Measurements from ENCODE around the gene ARHGAP10.
"Not testable (repeated sequence)": the region's sequence is repeated elsewhere in the genome, so short reads cannot be mapped to it uniquely, and the experiment has no call there.

Gene ARHGAP10

GRCh38 chr4:147877308-147877771 lies 145.5 kb downstream of the ARHGAP10 start:
- Histone ChIP-seq H3K27me3 (no peaks in the 10 kb centered on the region), H3K4me1 (no peaks in the 10 kb centered on the region), H3K4me3 (no peak overlapping the region), H3K9me3 (replicated peaks in 1 of 11) (no peaks in the 10 kb centered on the region), H3K27ac (no peak overlapping the region), H3K36me3 (peaks cover 6 to 89% (median 22%) of the 10 kb centered on the region in 11 experiments; a peak in 21 of 22 replicates), H4K20me1 (no peaks in the 10 kb centered on the region), H3K9ac (no peak overlapping the region), H3K4me2 (no peak overlapping the region)
- TF ChIP-seq Cebpa-rat (IDR thresholded peaks at IDR 0.05) = no peak

- Histone ChIP-seq H3K27ac (no peak overlapping the region), H3K9me3 (replicated peaks in 1 of 11) (peaks cover 0 to 12% (median 4%) of the 10 kb centered on the region in 11 experiments; a peak in 15 of 22 replicates), H3K4me1 (no peaks in the 10 kb centered on the region), H3K4me3 (no peak overlapping the region), H3K4me2 (no peak overlapping the region), H3K9ac (no peak overlapping the region), H3K36me3 (peaks cover 6 to 93% (median 27%) of the 10 kb centered on the region in 11 experiments; a peak in 21 of 22 replicates), H4K20me1 (no peaks in the 10 kb centered on the region), H3K27me3 (no peaks in the 10 kb centered on the region)
- TF ChIP-seq Cebpa-rat (IDR thresholded peaks at IDR 0.05) = no peak
Measured at GRCh38 chr4:147879676-147880075, 147.8 kb downstream of the ARHGAP10 start.

DNA sequence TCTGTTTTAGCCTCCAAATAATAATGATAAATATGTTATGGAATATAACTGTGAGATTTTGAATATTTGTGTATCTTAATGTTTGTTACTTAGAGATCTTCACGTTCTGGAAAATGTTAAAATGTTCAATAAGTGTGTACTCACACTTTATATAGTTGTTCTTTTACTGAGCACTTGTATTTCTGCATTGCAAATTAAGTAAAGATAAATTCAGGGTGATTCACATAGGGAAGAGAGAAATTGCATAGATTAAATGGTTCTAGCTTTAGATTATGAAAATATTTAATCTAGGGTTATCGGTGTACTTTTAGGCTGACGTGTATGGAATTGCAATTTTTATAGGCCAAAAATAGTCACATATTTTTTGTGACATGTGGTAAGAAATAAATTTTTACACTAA lies 148.6 kb downstream of the ARHGAP10 start:
- H3K9me3 ChIP-seq (replicated peaks in 1 of 11) = peaks cover 8 to 20% (median 12%) of the 10 kb centered on the region in 11 experiments; a peak in 20 of 22 replicates

GRCh38 chr4:147884536-147884935 lies 152.6 kb downstream of the ARHGAP10 start:
- Histone ChIP-seq H3K9ac (no peak overlapping the region), H4K20me1 (no peaks in the 10 kb centered on the region), H3K36me3 (peaks cover 0 to 93% (median 22%) of the 10 kb centered on the region in 11 experiments; a peak in 12 of 22 replicates), H3K4me2 (no peak overlapping the region), H3K4me1 (peaks cover 0 to 10% (median 0%) of the 10 kb centered on the region in 10 experiments; a peak in 5 of 20 replicates), H3K27ac (no peak overlapping the region), H3K9me3 (replicated peaks in 1 of 11) (peaks cover 10 to 24% (median 15%) of the 10 kb centered on the region in 11 experiments; a peak in 20 of 22 replicates), H3K27me3 (no peaks in the 10 kb centered on the region), H3K4me3 (no peak overlapping the region)
- TF ChIP-seq Cebpa-rat (IDR thresholded peaks at IDR 0.05) = no peak

More for the DNA sequence above, 148.6 kb downstream of the ARHGAP10 start:
- Histone ChIP-seq H3K27me3 (no peaks in the 10 kb centered on the region), H3K4me2 (no peak overlapping the region), H3K27ac (no peak overlapping the region), H3K4me3 (no peak overlapping the region), H3K9ac (no peak overlapping the region), H3K36me3 (peaks cover 4 to 93% (median 24%) of the 10 kb centered on the region in 11 experiments; a peak in 20 of 22 replicates), H4K20me1 (no peaks in the 10 kb centered on the region), H3K4me1 (no peaks in the 10 kb centered on the region)
- no peak for TF ChIP-seq Cebpa-rat (IDR thresholded peaks at IDR 0.05)

GRCh38 chr4:147885216-147885615 lies 153.3 kb downstream of the ARHGAP10 start:
- not testable (repeated sequence) for H3K4me2 ChIP-seq, H3K27me3 ChIP-seq, H3K4me3 ChIP-seq, H3K9ac ChIP-seq, H4K20me1 ChIP-seq, H3K27ac ChIP-seq
- peaks cover 0 to 10% (median 0%) of the 10 kb centered on the region in 10 experiments; a peak in 5 of 20 replicates for H3K4me1 ChIP-seq
- H3K9me3 ChIP-seq (replicated peaks in 1 of 11) = peaks cover 10 to 24% (median 15%) of the 10 kb centered on the region in 11 experiments; a peak in 20 of 22 replicates
- peaks cover 0 to 94% (median 22%) of the 10 kb centered on the region in 11 experiments; a peak in 12 of 22 replicates for H3K36me3 ChIP-seq

GRCh38 chr4:147891476-147892115 lies 159.7 kb downstream of the ARHGAP10 start:
- no peak overlapping the region for H3K4me2 ChIP-seq
- H4K20me1 ChIP-seq = no peaks in the 10 kb centered on the region
- peaks cover 14 to 27% (median 21%) of the 10 kb centered on the region in 11 experiments for H3K9me3 ChIP-seq (replicated peaks in 1 of 11)
- peaks cover 0 to 10% (median 0%) of the 10 kb centered on the region in 10 experiments; a peak in 5 of 20 replicates for H3K4me1 ChIP-seq
- H3K9ac ChIP-seq = no peak overlapping the region
- H3K36me3 ChIP-seq = peaks cover 0 to 62% (median 13%) of the 10 kb centered on the region in 11 experiments; a peak in 13 of 22 replicates
- no peak for TF ChIP-seq Cebpa-rat (IDR thresholded peaks at IDR 0.05)
- H3K27me3 ChIP-seq = no peaks in the 10 kb centered on the region
- H3K4me3 ChIP-seq = no peak overlapping the region
- H3K27ac ChIP-seq = no peak overlapping the region

DNA sequence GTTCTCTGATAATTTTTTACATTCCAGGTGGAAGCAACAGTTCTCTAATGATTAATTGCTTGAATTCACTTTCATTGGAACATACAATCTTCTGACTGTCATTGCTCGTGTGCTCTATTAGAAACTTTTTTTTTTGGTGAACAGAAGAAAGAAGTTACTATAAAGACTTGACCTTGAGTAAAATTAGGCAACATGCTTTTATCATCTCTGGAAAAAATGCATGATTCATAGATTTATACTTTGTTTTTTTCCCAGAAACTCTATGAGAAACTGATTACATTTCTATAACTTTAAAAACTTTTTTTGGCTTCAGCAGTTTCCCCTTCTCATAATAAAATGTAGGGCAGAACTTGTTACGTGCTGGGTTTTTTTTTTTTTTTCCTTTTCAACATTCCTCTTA lies 167.6 kb downstream of the ARHGAP10 start:
- H3K4me1 ChIP-seq = no peaks in the 10 kb centered on the region
- H3K36me3 ChIP-seq = peaks cover 0 to 30% (median 5%) of the 10 kb centered on the region in 11 experiments; a peak in 11 of 22 replicates
- H3K27ac ChIP-seq = no peak overlapping the region
- H3K9me3 ChIP-seq (replicated peaks in 1 of 11) = peaks cover 14 to 27% (median 21%) of the 10 kb centered on the region in 11 experiments
- no peak overlapping the region for H3K4me2 ChIP-seq
- H3K27me3 ChIP-seq = no peaks in the 10 kb centered on the region
- H3K9ac ChIP-seq = no peak overlapping the region
- no peak overlapping the region for H3K4me3 ChIP-seq
- H4K20me1 ChIP-seq = no peaks in the 10 kb centered on the region
- TF ChIP-seq Cebpa-rat (IDR thresholded peaks at IDR 0.05) = no peak

- Histone ChIP-seq H3K36me3 (peaks cover 0 to 28% (median 5%) of the 10 kb centered on the region in 11 experiments; a peak in 7 of 22 replicates), H3K4me2 (no peak overlapping the region), H3K4me1 (no peaks in the 10 kb centered on the region), H3K9ac (no peak overlapping the region), H3K9me3 (replicated peaks in 1 of 11) (peaks cover 7 to 19% (median 12%) of the 10 kb centered on the region in 11 experiments; a peak in 19 of 22 replicates), H4K20me1 (no peaks in the 10 kb centered on the region), H3K4me3 (no peak overlapping the region), H3K27me3 (no peaks in the 10 kb centered on the region), H3K27ac (no peak overlapping the region)
- TF ChIP-seq Cebpa-rat (IDR thresholded peaks at IDR 0.05) = no peak
Measured at GRCh38 chr4:147901388-147901787, 169.5 kb downstream of the ARHGAP10 start.

DNA sequence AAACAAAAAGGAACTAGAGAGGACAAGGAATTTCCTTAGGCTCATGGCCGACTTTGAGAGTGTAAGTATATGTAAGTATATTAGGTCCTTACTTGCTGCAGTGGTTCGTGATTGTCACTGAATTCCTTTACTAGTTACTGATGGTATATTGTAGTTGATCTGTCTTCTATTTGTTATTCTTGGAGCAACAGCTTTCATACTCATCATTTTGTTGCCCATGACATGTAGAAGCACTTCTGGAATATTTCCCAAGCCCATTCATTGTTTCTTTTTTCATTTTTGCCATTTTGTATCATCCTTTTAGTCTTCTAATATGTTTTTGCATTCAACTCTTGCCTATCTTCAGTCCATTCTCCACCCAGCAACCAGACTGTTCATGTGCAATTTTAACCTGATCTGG lies 170.0 kb downstream of the ARHGAP10 start:
- no peak overlapping the region for H3K4me3 ChIP-seq
- no peaks in the 10 kb centered on the region for H4K20me1 ChIP-seq
- no peaks in the 10 kb centered on the region for H3K27me3 ChIP-seq
- H3K9me3 ChIP-seq (replicated peaks in 1 of 11) = peaks cover 7 to 19% (median 12%) of the 10 kb centered on the region in 11 experiments; a peak in 19 of 22 replicates
- no peaks in the 10 kb centered on the region for H3K4me1 ChIP-seq
- no peak overlapping the region for H3K4me2 ChIP-seq
- H3K27ac ChIP-seq = no peak overlapping the region
- TF ChIP-seq Cebpa-rat (IDR thresholded peaks at IDR 0.05) = no peak
- no peak overlapping the region for H3K9ac ChIP-seq
- peaks cover 0 to 33% (median 5%) of the 10 kb centered on the region in 11 experiments; a peak in 7 of 22 replicates for H3K36me3 ChIP-seq

Measured in BLaER1 treated with 17β-estradiol and CSF1 and Interleukin-3, amounts not matched to agents 10 nM and 100 nM (cell line).